ENCODE data around the gene CDK9.

DNA sequence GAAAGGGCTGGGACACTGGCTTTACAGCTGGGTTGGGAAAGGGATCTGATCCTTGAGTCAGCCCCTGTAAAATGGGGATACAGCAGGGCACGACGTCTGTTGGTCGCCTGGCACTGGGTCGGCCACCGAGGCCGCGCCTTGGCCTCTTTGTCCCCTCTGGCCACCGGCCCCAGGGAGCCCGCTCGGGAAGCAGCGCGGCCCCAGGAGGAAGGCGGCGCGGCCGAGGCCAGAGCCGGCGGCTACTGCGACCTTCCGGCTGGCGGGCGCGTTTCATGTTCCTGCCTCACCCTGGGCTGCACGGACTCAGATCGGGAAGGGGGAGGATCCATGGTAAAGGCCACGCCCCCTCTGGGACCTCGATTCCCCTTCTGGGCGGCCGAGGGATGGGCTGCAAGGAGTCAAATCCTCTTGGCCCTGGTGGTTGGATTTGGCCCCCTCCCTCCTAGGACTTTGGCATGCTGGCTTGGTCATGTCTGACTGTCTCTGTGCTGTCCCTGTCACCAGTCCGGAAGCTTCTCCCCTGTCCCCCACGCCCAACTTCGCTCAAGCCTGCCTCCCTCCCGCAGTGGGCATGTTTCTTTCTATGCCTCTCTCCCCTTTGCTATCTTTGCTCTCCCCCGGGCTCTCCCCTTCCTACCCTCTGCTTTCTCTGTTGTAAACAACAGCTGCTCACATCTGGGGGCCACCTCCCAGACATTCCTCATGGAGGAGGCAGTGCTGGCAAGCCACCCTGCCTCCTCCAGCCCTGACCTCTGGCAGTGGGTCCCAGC, 42.6 kb downstream of the CDK9 start:
- no peak for TF ChIP-seq CTCF (optimal IDR thresholded peaks at IDR 0.05 in 1 of 3, IDR thresholded peaks at IDR 0.05 in 1 of 3, conservative IDR thresholded peaks at IDR 0.05 in 1 of 3; ENCODE audit: extremely low read depth in 1 of 3, insufficient read depth in 2 of 3, low read length in 3 of 3)
- no peak for TF ChIP-seq EZH2 (IDR thresholded peaks at IDR 0.05; ENCODE audit: low read length)
